Subcutaneous adipose tissue (tissue), 4 donors: ENCODE data around the gene IDH3A. TPM values are rescaled to one million over a fixed set of nuclear protein-coding genes. Genes with fewer than 3 reads are reported as not detected.

Experiments used
- CTCF ChIP-seq: fragments of 450-650 bp; IDR thresholded peaks from one replicate; pipeline ENCODE4 v1.5.1; 2016; ENCODE audit warnings: low read depth, mild to moderate bottlenecking, control low read depth, antibody characterized with exemption, moderate library complexity
- total RNA-seq, 4 donors: library from RNA; depleted of rRNA; stranded (reverse); fragments of >200 nt; gene quantifications; one replicate each; pipeline ENCODE4 v1.1.0, GENCODE V29; 2016

The IDH3A gene
- total RNA-seq, 4 donors from 2014 or later: 51.5 to 96.8 (median 61.1) TPM

- no peak for TF ChIP-seq CTCF
Measured at GRCh38 chr15:78197632-78198031, 48.5 kb downstream of the IDH3A start.

GRCh38 chr15:78200276-78200930 is 51.2 kb downstream of the IDH3A start:
- no peak for TF ChIP-seq CTCF

GRCh38 chr15:78201281-78202190 is 52.4 kb downstream of the IDH3A start:
- TF ChIP-seq CTCF: no peak

- TF ChIP-seq CTCF: no peak
Measured at GRCh38 chr15:78203346-78204225, 54.4 kb downstream of the IDH3A start.

GRCh38 chr15:78204351-78205309 is 55.5 kb downstream of the IDH3A start:
- no peak for TF ChIP-seq CTCF

- TF ChIP-seq CTCF: no peak
Measured at GRCh38 chr15:78205337-78205736, 56.2 kb downstream of the IDH3A start.
